ENCODE measurements around the gene DLG2.

DLG2 gene

DNA sequence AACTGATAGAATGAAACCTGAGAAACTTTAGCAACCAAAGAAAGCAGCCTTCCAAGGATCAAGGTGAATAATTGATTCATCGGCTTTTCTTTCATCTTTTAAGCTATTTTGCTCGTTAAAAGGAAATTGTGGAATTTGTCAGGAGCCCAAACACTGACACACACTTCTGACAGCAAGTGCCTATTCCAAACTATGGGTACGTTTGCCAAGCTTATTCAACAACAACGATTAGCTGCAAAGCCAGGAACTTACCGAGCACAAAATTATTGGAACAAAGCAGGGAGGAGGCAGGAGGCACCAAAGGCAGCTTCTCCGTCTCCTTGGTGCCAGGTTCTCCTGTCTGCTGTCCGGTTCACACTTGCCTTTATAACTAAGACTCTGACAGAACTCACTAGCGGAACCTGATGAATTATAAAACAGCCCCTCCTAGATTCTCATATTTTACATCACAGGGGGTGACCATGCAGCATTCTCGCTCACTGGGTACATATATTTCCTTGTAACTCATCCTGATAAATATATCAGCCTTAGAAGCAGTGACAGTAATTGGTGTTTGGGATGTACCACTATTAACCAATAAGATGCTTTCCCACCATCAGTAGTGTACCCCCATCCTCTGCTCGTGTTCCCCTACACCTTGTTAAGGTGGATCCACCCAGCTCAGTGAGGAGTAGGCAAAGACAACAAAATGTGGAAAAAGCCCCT is 1945.1 kb downstream of the DLG2 start:
- no peak for DNase-seq (ENCODE audit: low read depth in 2 of 2)

DNA sequence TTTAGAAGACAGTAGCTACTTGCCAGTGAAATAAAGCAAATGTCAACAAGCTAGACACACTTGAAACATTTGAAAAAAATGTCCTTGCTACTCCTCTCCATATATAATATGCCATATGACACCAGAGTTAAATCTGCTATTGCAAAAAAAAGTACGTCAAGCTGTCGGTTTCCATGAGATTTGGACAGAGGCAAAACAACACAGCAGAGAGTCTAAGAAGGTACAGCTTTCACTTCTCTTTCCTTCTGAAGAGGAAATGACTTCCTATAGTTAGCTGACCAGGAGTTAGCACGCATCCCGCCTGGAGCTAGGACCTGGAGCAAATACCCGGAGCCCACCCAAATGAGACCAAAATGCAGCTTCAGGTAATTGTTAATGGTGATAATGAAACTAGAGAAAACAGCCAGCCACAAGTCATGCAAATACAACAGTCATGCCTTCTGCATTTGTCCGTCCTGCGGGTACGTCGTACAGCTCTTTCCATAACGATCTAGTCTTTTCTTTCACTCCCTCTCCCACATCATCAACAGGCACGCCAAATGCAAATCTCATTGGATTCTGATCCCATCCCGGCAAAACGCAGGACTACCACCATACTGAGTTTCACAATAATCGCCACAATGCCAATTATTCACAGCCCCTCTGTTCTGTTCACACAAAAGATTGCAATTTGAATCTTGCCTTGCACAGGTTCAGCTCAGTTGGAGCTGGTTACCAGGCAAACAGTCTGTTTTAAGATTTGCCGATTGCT is 1945.9 kb downstream of the DLG2 start:
- no peak for DNase-seq (ENCODE audit: low read depth in 2 of 2)

DNA sequence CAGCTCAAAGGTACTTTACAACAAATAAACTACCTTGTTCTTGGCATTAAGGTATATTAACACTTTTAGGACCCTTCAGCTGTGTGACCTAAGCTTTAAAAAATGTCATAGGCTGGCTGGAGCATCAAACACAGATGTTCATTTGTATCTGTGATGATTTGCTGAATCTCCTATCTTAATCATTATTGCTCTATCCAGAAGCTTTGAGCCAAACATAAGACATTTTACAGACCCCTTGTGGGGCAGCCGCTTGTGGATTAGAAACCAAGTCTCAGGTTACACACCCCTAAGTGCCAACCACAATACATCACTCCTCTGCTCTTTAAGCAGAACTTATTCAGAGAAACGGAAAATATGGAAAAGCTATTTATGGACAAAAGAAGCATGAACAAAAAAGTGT is 1946.8 kb downstream of the DLG2 start:
- no peak for DNase-seq (ENCODE audit: low read depth in 2 of 2)

DNA sequence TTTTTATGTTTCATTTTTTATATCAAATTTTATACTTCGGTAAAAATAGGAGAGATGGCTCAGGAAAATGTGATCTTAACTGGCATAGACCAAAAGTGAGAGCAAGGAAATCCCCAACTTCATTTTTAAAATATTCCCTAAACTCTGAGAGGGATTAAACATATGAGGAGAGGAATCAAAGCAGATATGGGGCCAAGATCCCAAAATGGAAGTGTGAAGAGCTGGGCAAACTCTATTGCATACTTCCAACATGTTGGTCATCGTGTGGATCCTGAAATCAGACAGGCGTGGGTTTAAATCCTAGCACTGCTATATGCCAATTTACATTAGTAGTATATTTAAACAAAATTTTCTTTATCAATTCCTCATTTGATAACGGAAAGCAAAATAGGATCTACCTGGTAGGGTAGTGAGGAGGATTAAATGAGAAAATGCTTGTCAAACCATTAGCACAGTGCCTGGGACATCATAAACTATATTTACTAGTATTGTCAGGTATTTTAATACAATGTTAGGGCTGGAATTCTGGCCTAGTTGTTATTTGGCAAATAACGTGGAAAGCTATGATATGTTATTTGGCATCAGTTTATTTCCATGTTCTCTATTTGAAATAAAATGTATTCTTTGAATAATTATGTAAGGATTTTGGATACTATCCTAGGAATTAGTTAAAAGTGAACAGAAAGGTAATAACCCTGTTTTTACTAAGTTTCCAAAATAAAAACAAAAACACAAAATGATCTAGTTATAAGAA is 1948.1 kb downstream of the DLG2 start:
- no peak for DNase-seq (ENCODE audit: low read depth in 2 of 2)

DNA sequence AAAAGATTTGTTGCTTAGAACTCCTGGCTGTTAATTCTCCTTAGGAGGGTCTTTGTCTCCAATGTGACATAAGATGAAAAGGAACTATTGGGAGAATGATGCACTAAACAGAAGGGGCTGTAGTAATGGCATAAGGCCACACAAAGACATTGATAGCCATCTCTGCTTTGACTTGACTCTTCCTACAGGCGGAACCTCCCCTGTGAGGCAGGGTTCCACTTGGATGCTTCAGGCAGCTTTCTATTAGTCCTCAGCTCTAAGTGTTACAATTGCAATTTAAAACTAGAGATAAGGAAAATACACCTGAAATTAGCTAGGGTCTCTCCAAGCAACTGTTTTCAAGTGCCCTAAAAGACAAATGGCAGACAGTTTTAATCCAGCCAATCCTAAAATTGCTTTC is 1949.4 kb downstream of the DLG2 start:
- no peak for DNase-seq (ENCODE audit: low read depth in 2 of 2)

DNA sequence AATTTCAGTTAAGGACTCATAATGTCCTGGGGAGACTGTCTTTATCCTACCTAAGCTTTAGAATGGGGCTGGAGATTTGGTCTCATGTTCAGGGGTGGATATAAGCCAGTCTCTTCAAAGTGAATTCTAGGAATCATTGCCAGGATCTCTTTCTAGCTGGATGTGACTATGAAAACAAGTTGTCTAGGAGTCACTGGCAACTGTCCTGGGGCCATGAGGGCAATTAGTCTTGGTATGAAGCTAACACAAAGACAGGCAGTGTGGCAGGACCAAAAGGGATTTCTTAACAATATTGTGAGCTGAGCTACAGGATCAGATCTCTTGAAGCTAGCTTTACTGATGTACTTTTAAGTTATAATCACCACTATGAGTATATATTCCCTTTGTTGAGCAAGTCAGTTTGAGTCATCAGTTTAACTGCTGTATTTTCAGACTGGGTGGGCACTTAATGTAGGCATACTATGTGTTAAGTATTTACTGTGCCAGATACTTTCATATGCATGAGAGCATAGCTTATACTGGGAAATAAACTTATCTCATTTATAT is 1951.0 kb downstream of the DLG2 start:
- no peak for DNase-seq (ENCODE audit: low read depth in 2 of 2)

DNA sequence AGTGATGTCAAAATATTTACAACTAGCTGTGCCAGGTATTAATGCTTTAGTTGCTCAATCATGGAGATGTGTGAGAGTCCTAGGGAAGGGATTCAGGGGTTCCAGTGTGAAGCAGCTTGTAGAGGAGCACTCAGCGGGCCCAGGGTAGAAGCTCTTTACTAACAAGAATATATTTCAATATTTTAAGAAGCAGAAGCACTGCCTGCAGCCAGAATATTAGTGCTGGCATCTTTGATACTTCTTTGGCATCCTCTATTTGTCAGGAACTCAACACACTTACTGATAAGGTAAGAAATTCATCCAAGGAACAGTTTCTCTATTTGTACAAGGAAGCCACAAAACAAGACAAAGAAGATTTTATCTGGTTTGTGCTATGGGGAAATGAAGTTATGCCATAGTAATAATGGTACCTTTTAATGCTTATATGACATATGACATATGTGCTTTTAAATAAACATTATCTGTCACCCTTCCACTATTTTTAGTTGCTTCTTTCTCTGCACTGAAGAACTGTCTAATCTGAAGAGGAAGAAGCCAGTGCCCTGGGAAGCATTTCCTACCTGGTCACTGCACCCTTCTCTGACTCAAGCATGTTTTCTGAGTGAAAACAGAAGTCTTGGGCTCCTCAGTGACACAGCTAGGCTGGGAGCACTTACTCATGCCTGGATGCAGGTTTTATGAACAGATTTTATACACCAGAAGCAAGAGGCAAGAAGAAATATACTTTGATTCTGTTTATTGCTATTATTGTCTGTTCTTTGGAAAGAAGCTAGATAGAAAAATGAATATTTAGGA is 1952.8 kb downstream of the DLG2 start:
- no peak for DNase-seq (ENCODE audit: low read depth in 2 of 2)

DNA sequence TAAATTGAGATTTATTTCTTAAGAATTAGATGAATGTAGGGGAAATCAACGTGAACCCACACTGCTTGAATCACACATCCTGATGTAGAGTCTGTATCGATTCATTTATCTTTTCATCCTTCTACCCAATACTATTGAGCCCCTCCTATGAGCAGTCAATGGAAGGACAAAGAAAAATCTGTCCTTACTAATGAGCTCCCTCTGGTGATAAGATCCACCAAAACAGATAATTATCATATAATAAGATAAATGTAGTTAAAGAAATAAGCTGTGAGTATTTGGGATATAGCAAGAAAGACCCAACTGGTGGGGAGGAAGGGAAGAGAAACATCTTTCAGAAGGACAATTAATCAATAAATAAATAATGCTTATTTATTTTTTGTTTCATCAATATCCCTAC is 1955.9 kb downstream of the DLG2 start:
- DNase-seq (ENCODE audit: low read depth in 2 of 2): no peak

DNA sequence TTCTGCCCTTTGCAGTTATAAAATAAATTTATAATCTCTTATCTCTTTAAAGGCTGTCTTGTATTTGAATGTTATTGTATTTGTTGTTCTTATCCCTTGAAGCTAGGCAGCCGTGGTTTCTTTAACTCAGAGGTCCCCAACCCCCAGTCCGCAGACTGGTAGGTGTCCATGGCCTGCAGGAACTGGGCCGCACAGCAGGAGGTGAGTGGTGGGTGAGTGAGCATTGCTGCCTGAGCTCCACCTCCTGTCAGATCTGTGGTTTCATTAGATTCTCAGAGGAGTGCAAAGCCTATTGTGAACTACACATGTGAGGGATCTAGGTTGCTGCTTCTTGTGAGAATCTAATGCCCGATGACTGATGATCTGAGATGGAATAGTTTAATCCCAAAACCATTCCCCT is 1961.0 kb downstream of the DLG2 start:
- no peak for DNase-seq (ENCODE audit: low read depth in 2 of 2)

DNA sequence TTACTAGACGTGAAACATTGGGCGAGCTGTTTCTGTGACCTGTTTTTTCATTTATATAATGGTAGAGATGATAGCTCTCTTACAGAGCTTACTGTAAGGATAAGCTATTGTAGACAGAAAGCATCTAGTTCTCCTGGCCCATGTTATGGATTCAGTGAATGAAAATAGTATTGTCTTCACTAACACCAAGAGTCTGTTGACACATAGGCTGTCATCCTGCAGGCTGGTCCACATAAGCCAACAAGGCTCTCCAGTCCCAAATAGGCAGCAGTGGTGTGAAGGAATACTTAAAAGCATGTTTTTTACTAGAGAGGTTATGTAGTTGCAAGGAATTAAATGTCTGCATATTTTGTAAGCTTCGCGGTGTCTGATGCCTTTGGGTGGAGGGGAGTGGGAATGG is 1963.2 kb downstream of the DLG2 start:
- DNase-seq (ENCODE audit: low read depth in 2 of 2): no peak

DNA sequence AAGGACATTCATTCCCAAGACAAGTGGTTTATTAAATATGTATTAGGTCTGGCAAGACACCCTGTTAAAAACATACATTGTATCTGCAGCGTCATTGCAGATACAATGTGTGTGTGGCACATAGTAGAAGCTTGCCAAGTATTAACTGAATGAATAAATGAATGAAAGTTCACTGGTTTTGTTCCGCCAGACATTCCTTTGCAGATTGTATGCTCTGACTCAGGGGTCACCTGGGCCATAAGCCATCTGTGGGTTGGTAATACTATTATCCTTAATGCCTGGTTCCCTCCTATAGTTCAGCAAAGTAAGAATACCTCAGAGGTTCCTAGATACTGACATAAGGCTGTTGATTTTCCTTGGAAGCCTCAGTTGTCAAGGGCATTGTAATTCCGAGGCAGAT is 1963.7 kb downstream of the DLG2 start:
- DNase-seq (ENCODE audit: low read depth in 2 of 2): no peak

DNA sequence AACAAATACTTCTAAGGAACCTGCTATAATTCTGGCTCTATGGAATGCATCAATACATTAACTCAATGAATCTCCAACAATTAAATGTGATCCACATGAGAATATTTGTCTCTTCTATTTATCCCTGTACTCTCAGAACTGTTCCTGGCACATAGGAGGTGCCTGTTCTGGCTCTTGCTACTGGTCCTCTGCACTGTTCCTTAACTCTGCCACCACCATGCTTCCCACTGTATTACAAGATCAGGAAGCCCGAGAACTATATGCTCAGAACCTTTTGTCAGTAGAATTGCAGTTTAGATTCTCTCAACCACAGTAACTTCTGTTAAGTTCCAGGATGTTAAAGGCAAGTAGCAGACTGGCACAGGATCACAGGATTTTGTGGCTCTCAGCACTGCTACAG is 1964.7 kb downstream of the DLG2 start:
- no peak for DNase-seq (ENCODE audit: low read depth in 2 of 2)

DNA sequence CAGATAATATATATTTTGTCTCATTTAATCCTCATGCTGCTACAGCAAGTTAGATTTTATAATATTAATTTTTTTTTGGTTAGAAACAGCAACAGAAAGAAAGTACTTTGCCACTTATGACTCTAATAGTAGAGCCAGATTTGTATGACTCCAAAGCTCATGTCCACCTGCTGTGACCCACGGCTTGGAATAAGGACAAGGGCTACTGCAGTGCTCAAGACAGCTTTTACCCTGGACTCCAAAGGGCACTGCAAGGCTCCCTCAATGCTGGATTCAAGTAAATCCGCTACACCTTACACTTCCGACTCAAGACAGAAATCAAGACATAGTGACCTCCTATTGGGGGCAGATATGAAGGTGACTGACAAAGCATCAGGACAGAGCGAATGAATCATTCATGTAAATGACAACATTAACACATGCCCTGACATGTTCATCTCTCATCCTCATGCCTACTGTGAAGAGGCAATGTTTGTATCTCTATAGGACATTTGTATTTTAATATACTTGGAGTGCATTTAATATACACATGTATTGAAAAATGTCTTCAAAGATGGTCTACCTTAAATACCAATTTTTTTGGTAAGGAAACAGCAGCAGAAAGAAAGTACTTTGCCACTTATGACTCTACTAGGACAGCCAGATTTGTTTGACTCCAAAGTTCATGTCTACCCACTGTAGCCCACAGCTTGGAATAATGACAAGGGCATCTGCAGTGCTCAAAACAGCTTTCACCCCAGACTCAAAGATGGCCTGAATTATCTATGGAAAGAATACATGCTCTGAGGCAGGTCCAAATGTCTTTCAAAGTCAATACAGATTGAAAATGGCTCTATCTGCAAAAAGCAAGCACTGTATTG is 1965.4 kb downstream of the DLG2 start:
- no peak for DNase-seq (ENCODE audit: low read depth in 2 of 2)

DNA sequence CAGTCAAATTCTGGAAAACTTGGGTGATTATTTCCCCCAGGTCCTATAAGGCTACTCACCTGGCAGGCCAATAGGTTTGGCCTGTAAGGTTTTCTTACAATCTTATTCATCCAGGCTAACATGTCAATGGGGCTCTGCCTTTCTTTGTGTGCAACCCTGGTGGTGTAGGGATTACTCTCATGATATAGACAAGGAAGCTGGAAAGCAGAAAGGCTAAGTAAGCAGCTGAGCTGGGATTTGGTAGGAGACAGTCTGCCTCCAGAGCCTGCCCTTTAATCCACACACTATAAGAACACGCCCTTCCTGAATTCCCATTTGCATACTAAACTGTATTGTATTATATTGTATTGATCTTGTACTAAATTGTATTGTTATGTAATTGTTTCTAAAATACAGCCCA is 1967.7 kb downstream of the DLG2 start:
- no peak for DNase-seq (ENCODE audit: low read depth in 2 of 2)

DNA sequence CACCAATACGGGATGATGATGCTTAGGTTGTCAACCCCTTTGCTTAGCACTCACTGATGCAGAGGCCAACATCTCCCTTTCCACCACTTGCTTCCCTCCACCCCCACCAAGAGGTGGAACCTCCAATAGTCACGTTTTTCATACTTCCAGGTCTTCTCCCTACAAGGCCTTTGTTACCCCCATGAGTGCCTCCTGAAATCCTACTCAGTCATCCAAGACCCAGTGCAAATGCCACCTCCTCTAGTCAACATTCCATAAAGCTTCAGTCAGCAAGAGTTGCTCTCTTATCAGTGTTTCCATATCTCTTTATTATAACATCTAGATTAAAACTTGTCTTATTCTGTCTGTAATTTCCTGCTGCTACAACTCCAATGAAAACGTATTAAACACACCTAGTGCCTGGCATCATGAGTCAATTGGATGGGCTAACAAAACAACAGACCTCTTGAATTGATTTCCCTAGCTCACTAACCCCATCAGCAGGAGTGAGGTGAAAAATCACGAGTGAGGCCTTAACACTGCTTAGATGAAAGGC is 1970.3 kb downstream of the DLG2 start:
- no peak for DNase-seq (ENCODE audit: low read depth in 2 of 2)

DNA sequence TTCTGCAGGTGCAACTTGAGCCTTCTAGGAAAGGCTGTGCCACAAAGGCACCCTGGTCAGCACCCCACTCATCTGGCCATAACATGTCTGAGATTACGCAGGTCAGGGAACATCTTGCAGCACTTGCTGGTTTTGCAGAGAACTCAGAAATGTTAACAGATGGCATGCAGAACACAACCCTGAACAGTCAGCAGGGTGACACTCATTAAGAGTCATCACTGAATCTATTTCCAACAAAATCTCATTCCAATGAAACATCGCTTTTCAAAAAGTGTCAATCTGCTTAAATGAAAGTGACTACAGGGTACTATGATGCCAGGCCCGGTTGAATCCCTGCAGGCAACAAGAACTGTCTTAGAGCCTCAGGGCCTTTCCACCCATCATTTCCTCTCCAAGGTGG is 1971.2 kb downstream of the DLG2 start:
- no peak for DNase-seq (ENCODE audit: low read depth in 2 of 2)

DNA sequence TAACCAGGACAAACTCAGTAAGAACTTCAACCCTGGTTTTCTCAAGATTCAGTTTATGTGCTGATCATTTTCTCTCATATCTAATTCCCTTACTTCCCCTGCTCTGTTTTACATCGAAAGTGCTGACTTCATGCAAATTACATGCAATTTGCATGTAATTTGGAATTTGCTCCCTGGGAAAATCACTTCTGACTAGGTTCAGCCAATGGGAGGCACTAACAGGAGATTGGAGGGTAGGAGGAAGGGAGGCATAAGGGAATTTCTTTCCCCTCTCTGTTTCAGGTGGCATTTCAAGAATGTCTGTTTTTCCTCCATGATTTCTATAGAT is 1977.7 kb downstream of the DLG2 start:
- no peak for DNase-seq (ENCODE audit: low read depth in 2 of 2)

DNA sequence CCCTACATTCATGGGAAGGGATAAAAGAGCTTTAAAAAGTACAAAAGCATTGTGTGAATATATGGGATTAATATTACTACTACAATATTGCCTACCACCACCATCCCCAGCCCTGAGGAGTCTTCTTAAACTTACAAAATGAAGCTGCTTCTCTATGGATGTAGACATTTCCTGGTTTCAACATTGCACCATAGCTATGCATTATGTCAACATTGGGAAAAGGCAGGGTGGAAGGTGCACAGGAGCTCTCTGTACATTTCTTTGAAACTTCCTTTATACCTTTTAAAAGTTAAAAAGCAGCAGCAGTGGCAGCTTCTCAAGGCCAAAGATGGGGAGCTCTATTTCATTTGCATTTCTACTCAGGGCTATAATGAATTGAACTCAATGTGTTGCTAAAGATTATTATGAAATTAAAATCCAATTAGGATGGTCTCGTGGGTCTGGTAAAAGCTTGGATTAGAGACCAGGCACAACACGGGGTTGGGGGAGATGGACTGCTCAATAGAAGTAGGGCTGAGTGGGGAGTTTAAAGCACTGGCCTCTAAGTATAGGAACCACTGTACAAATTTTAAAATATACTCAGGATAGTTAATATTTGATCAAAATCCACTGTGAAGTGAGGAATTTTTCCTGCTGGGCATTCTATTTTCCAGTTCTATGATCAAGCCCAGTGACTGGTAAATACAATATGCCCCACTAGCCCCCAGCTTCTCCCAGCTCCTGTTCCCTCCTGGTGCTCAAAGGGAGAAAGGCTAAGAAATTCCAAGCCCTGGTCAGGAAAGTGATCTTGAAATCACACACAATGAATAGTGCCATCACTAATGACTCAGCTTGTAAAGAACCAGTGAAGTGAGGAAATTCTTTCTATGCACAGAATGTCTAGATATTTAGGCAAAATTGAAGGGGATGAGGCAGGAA is 1978.3 kb downstream of the DLG2 start:
- no peak for DNase-seq (ENCODE audit: low read depth in 2 of 2)

DNA sequence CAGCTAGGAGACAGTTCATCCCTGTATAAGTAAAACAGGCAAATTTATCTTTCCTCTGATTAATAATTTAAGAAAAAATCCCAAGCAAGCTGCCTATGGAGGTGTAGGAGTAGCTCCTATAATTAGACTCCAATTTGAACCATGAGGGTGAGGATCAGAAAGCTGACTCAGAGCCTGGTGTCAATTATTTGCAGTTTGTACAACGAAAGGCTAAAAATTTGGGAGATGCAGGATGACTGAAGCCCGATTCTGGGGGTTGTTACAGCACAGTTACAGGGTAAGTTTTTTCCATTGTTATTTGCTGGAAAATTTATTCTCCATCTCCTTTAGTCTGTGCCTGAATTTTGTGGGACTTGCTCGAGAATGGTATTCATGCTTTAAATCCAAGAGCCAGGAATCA is 1981.6 kb downstream of the DLG2 start:
- DNase-seq (ENCODE audit: low read depth in 2 of 2): no peak

DNA sequence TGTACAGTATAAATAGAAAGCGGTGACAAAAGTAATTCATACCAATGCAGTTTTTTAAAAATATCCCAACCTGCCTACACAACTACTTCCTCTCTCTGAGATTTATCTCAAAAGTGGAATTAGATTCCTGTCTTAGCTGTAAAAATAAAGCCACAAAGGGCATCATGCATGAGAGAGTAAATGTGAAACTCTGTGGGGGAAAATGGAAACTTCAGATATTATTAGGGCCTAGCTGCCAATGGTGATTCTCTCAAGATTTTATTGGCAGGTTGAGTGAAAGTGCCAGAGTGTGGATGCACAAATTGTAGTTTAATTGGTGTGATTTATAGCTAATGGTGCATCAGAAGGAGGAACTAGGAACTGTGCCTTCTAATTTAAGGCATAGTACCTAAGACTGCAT is 1984.0 kb downstream of the DLG2 start:
- no peak for DNase-seq (ENCODE audit: low read depth in 2 of 2)
